OCI-LY1 (cell line): ENCODE measurements around the gene USF2.

Experiments
- H2AFZ ChIP-seq: fragments of 200-600 bp; sonication (generic), shearing (Covaris generic); 2 replicates; pipeline ENCODE4 v1.6.0; 2014; ENCODE audit warnings: antibody characterized with exemption, mild to moderate bottlenecking, low read length
- H3F3A ChIP-seq: fragments of 200-600 bp; sonication (generic), shearing (Covaris generic); 2 replicates; pipeline ENCODE4 v1.6.0; 2014; ENCODE audit warnings: mild to moderate bottlenecking, antibody characterized with exemption, low read length, moderate library complexity; ENCODE audit not compliant: insufficient read depth
- H3K27ac ChIP-seq: fragments of 200-600 bp; sonication (generic); 2 replicates; pipeline ENCODE4 v1.5.1; 2014; ENCODE audit warnings: low read length, mixed run types, mild to moderate bottlenecking, low read depth; ENCODE audit not compliant: poor library complexity, severe bottlenecking
- H3K27me3 ChIP-seq: fragments of 200-600 bp; sonication (generic); 2 replicates; pipeline ENCODE4 v1.6.0; 2014; ENCODE audit warnings: antibody characterized with exemption, mild to moderate bottlenecking, low read length, moderate library complexity; ENCODE audit not compliant: insufficient read depth
- H3K36me3 ChIP-seq: fragments of 200-600 bp; sonication (generic); 2 replicates; pipeline ENCODE4 v1.6.1; 2014; ENCODE audit warnings: mild to moderate bottlenecking, antibody characterized with exemption, low read length, moderate library complexity, mixed read lengths; ENCODE audit not compliant: insufficient read depth
- H3K4me1 ChIP-seq: fragments of 200-600 bp; sonication (generic); 2 replicates; pipeline ENCODE4 v1.5.1; 2014; ENCODE audit warnings: mild to moderate bottlenecking, low read length, moderate library complexity; ENCODE audit not compliant: insufficient read depth, severe bottlenecking
- H3K4me2 ChIP-seq: fragments of 200-600 bp; sonication (generic), shearing (Covaris generic); 2 replicates; pipeline ENCODE4 v1.6.1; 2014; ENCODE audit warnings: low read length
- H3K4me3 ChIP-seq: fragments of 200-600 bp; sonication (generic); 2 replicates; pipeline ENCODE4 v1.5.1; 2014; ENCODE audit warnings: low read length, low read depth, mild to moderate bottlenecking, mixed read lengths; ENCODE audit not compliant: poor library complexity, severe bottlenecking
- H3K79me2 ChIP-seq: fragments of 200-600 bp; shearing (Covaris generic); 2 replicates; pipeline ENCODE4 v1.6.1; 2016; ENCODE audit warnings: mixed run types, low read length, mixed read lengths; ENCODE audit not compliant: insufficient read depth
- H3K9ac ChIP-seq: fragments of 200-600 bp; sonication (generic), shearing (Covaris generic); 2 replicates; pipeline ENCODE4 v1.6.1; 2014; ENCODE audit warnings: mild to moderate bottlenecking, low read length, mixed read lengths
- H3K9me2 ChIP-seq: fragments of 200-600 bp; sonication (generic), shearing (Covaris generic); 2 replicates; pipeline ENCODE4 v1.6.1; 2014; ENCODE audit warnings: low read depth, mild to moderate bottlenecking, low read length, mixed read lengths
- H3K9me3 ChIP-seq: fragments of 200-600 bp; shearing (Covaris generic); 2 replicates; pipeline ENCODE4 v1.6.1; 2014; ENCODE audit warnings: low read length, mixed read lengths
- H4K20me1 ChIP-seq: fragments of 200-600 bp; sonication (generic), shearing (Covaris generic); 2 replicates; pipeline ENCODE4 v1.6.0; 2016; ENCODE audit warnings: mild to moderate bottlenecking, low read length; ENCODE audit not compliant: insufficient read depth
- CTCF ChIP-seq: fragments of 200-600 bp; sonication (generic), shearing (Covaris generic); IDR thresholded peaks from 2 replicates; pipeline ENCODE4 v1.5.1; 2017; ENCODE audit warnings: mild to moderate bottlenecking, antibody characterized with exemption, low read length, moderate library complexity, mixed read lengths
- EZH2 ChIP-seq: fragments of 200-600 bp; sonication (generic), shearing (Covaris generic); IDR thresholded peaks from 2 replicates; pipeline ENCODE4 v1.8.0; 2017; ENCODE audit warnings: borderline replicate concordance, mixed run types, mild to moderate bottlenecking, antibody characterized with exemption, low read length, moderate library complexity, mixed read lengths

USF2 gene

GRCh38 chr19:35308910-35309309 is 40.1 kb downstream of the USF2 start:
- no peaks in the 10 kb centered on the region for H3K9me3 ChIP-seq
- H3K4me3 ChIP-seq, result no peak overlapping the region
- H3K79me2 ChIP-seq, result no peaks in the 10 kb centered on the region
- H3K9ac ChIP-seq, result no peak overlapping the region
- no peaks in the 10 kb centered on the region for H4K20me1 ChIP-seq
- H3K9me2 ChIP-seq, result no peaks in the 10 kb centered on the region
- TF ChIP-seq CTCF (no peak), EZH2 (no peak)
- H3F3A ChIP-seq, result no peaks in the 10 kb centered on the region
- peaks cover 14% of the 10 kb centered on the region for H3K4me1 ChIP-seq
- no peaks in the 10 kb centered on the region for H3K36me3 ChIP-seq
- H3K27ac ChIP-seq, result no peak overlapping the region
- H2AFZ ChIP-seq, result no peak overlapping the region
- H3K4me2 ChIP-seq, result no peak overlapping the region
- no peaks in the 10 kb centered on the region for H3K27me3 ChIP-seq

- Histone ChIP-seq H3K9me3 (no peaks in the 10 kb centered on the region), H3K4me1 (peaks cover 14% of the 10 kb centered on the region), H4K20me1 (no peaks in the 10 kb centered on the region), H3K9me2 (no peaks in the 10 kb centered on the region), H3F3A (no peaks in the 10 kb centered on the region), H3K9ac (no peak overlapping the region), H3K27me3 (no peaks in the 10 kb centered on the region), H3K27ac (no peak overlapping the region), H3K36me3 (no peaks in the 10 kb centered on the region), H3K4me3 (no peak overlapping the region), H3K79me2 (no peaks in the 10 kb centered on the region), H3K4me2 (no peak overlapping the region), H2AFZ (no peak overlapping the region)
- no peak for TF ChIP-seq CTCF
- no peak for TF ChIP-seq EZH2
These were observed 40.9 kb downstream of the USF2 start for GRCh38 chr19:35309481-35310279.

- no peak for TF ChIP-seq EZH2
- no peak for TF ChIP-seq CTCF
- Histone ChIP-seq H3K27ac (no peak overlapping the region), H3K9me3 (no peaks in the 10 kb centered on the region), H3K27me3 (0 out of 2 replicates have a peak, but pooled peaks cover 3% of the 10 kb centered on the region), H3K4me1 (peaks cover 14% of the 10 kb centered on the region), H3K36me3 (no peaks in the 10 kb centered on the region), H2AFZ (no peak overlapping the region), H3K4me2 (no peak overlapping the region), H4K20me1 (no peaks in the 10 kb centered on the region), H3F3A (no peaks in the 10 kb centered on the region), H3K4me3 (no peak overlapping the region), H3K79me2 (no peaks in the 10 kb centered on the region), H3K9ac (no peak overlapping the region), H3K9me2 (no peaks in the 10 kb centered on the region)
These were observed 41.6 kb downstream of the USF2 start for GRCh38 chr19:35310331-35310730.
